Measurements from ENCODE around the gene YPEL3.

YPEL3 gene

GRCh38 chr16:30068750-30069610, 27.0 kb downstream of the YPEL3 start:
- DNase-seq (ENCODE audit: low read depth) = peak; percentile 35

GRCh38 chr16:30068333-30068732, 27.7 kb downstream of the YPEL3 start:
- no peak for DNase-seq (ENCODE audit: low read depth)

- no peak for DNase-seq (ENCODE audit: low read depth)
Observed at GRCh38 chr16:30067584-30067916, 28.5 kb downstream of the YPEL3 start.

GRCh38 chr16:30066761-30067583, 29.0 kb downstream of the YPEL3 start:
- no peak for DNase-seq (ENCODE audit: low read depth)

GRCh38 chr16:30065943-30066760, 29.9 kb downstream of the YPEL3 start:
- DNase-seq (ENCODE audit: low read depth) = peak; percentile 71

- peak; percentile 99 for DNase-seq (ENCODE audit: low read depth)
Observed at GRCh38 chr16:30065102-30065942, 30.7 kb downstream of the YPEL3 start, which contains the start of gene ALDOA. Gene ALDOA (plus strand): TSS chr16:30065760. CDS start chr16:30066898, 1,138 bp downstream.

- no peak for DNase-seq (ENCODE audit: low read depth)
Observed at GRCh38 chr16:30064729-30065101, 31.3 kb downstream of the YPEL3 start.

GRCh38 chr16:30063893-30064728, 31.9 kb downstream of the YPEL3 start:
- DNase-seq (ENCODE audit: low read depth) = peak; percentile 48

- no peak for DNase-seq (ENCODE audit: low read depth)
Observed at GRCh38 chr16:30063278-30063892, 32.6 kb downstream of the YPEL3 start.

- DNase-seq (ENCODE audit: low read depth) = no peak
Observed at GRCh38 chr16:30060836-30061554, 35.0 kb downstream of the YPEL3 start.

- no peak for DNase-seq (ENCODE audit: low read depth)
Observed at GRCh38 chr16:30060346-30060745, 35.7 kb downstream of the YPEL3 start.

GRCh38 chr16:30054959-30055553, 41.0 kb downstream of the YPEL3 start:
- DNase-seq (ENCODE audit: low read depth) = peak; percentile 33

- DNase-seq (ENCODE audit: low read depth) = peak; percentile 62
Observed at GRCh38 chr16:30054451-30054850, 41.6 kb downstream of the YPEL3 start.

- DNase-seq (ENCODE audit: low read depth) = peak; percentile 91
Observed at GRCh38 chr16:30053376-30054015, 42.5 kb downstream of the YPEL3 start.

- DNase-seq (ENCODE audit: low read depth) = peak; percentile 91
Observed at GRCh38 chr16:30052671-30053372, 43.2 kb downstream of the YPEL3 start.

GRCh38 chr16:30051518-30051917, 44.5 kb downstream of the YPEL3 start:
- peak; percentile 86 for DNase-seq (ENCODE audit: low read depth)

GRCh38 chr16:30049871-30050270, 46.1 kb downstream of the YPEL3 start:
- DNase-seq (ENCODE audit: low read depth) = no peak

- no peak for DNase-seq (ENCODE audit: low read depth)
Observed at GRCh38 chr16:30046588-30046987, 49.4 kb downstream of the YPEL3 start.

Data from EH (cell line).